ENCODE measurements around the gene ACKR3.

The ACKR3 gene

GRCh38 chr2:236529606-236530005 lies 40.0 kb upstream of the ACKR3 start:
- Histone ChIP-seq H3K36me3 (ENCODE audit: insufficient read depth, low read length) (no peaks in the 10 kb centered on the region), H3K4me3 (ENCODE audit: low read length, poor library complexity, severe bottlenecking) (no peak overlapping the region), H3F3A (ENCODE audit: low read depth) (no peaks in the 10 kb centered on the region), H3K79me2 (ENCODE audit: insufficient read depth, low read length) (no peaks in the 10 kb centered on the region), H3K4me1 (ENCODE audit: insufficient read depth, low read length, poor library complexity, severe bottlenecking) (peaks cover 8% of the 10 kb centered on the region), H3K27me3 (ENCODE audit: insufficient read depth, low read length, poor library complexity, severe bottlenecking) (no peaks in the 10 kb centered on the region), H3K9me2 (replicated peaks; ENCODE audit: low read depth, low read length) (no peaks in the 10 kb centered on the region), H2AFZ (ENCODE audit: low read length) (no peak overlapping the region), H3K4me2 (ENCODE audit: low read depth, low read length, poor library complexity, severe bottlenecking) (no peak overlapping the region), H4K20me1 (ENCODE audit: insufficient read depth, low read length, poor library complexity, severe bottlenecking) (no peaks in the 10 kb centered on the region), H3K9me3 (ENCODE audit: insufficient read depth, low read depth, low read length) (no peaks in the 10 kb centered on the region), H3K9ac (ENCODE audit: low read depth, low read length, poor library complexity, severe bottlenecking) (no peak overlapping the region)
- TF ChIP-seq, protein P1, sequence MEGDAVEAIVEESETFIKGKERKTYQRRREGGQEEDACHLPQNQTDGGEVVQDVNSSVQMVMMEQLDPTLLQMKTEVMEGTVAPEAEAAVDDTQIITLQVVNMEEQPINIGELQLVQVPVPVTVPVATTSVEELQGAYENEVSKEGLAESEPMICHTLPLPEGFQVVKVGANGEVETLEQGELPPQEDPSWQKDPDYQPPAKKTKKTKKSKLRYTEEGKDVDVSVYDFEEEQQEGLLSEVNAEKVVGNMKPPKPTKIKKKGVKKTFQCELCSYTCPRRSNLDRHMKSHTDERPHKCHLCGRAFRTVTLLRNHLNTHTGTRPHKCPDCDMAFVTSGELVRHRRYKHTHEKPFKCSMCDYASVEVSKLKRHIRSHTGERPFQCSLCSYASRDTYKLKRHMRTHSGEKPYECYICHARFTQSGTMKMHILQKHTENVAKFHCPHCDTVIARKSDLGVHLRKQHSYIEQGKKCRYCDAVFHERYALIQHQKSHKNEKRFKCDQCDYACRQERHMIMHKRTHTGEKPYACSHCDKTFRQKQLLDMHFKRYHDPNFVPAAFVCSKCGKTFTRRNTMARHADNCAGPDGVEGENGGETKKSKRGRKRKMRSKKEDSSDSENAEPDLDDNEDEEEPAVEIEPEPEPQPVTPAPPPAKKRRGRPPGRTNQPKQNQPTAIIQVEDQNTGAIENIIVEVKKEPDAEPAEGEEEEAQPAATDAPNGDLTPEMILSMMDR (conservative IDR thresholded peaks at IDR 0.05; ENCODE audit: low read length): no peak
- no peak for TF ChIP-seq EZH2phosphoT487 (IDR thresholded peaks at IDR 0.05; ENCODE audit: borderline replicate concordance)

DNA sequence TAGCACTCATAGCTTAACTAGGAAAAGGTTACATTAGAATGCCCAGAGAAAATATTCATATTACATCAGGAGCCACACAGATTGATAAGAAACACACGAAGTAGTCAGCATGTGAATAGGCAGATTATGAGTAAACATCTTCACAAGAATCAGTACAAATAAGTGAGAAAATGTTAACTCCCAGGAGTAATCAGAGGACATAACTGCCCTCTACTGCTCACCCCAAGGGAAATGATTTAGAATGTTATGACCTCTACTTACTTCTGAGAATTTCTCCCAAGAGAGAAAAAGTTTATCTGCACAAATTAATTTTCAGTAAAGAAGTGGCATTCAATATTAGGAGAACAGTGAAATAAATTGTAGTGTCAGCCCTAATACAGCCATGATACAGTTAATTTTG lies 39.1 kb upstream of the ACKR3 start:
- no peak overlapping the region for H2AFZ ChIP-seq (ENCODE audit: low read length)
- no peak overlapping the region for H3K4me2 ChIP-seq (ENCODE audit: low read depth, low read length, poor library complexity, severe bottlenecking)
- no peak for TF ChIP-seq EZH2phosphoT487 (IDR thresholded peaks at IDR 0.05; ENCODE audit: borderline replicate concordance)
- TF ChIP-seq, protein P1 (conservative IDR thresholded peaks at IDR 0.05; ENCODE audit: low read length): no peak
- H3K79me2 ChIP-seq (ENCODE audit: insufficient read depth, low read length): no peaks in the 10 kb centered on the region
- H3K27me3 ChIP-seq (ENCODE audit: insufficient read depth, low read length, poor library complexity, severe bottlenecking): no peaks in the 10 kb centered on the region
- H3K36me3 ChIP-seq (ENCODE audit: insufficient read depth, low read length): no peaks in the 10 kb centered on the region
- H4K20me1 ChIP-seq (ENCODE audit: insufficient read depth, low read length, poor library complexity, severe bottlenecking): no peaks in the 10 kb centered on the region
- no peaks in the 10 kb centered on the region for H3K9me3 ChIP-seq (ENCODE audit: insufficient read depth, low read depth, low read length)
- H3K9ac ChIP-seq (ENCODE audit: low read depth, low read length, poor library complexity, severe bottlenecking): no peak overlapping the region
- H3K9me2 ChIP-seq (replicated peaks; ENCODE audit: low read depth, low read length): no peaks in the 10 kb centered on the region
- no peaks in the 10 kb centered on the region for H3F3A ChIP-seq (ENCODE audit: low read depth)
- H3K4me1 ChIP-seq (ENCODE audit: insufficient read depth, low read length, poor library complexity, severe bottlenecking): peaks cover 8% of the 10 kb centered on the region
- H3K4me3 ChIP-seq (ENCODE audit: low read length, poor library complexity, severe bottlenecking): no peak overlapping the region

GRCh38 chr2:236531195-236531594 lies 38.4 kb upstream of the ACKR3 start:
- Histone ChIP-seq H3K27me3 (ENCODE audit: insufficient read depth, low read length, poor library complexity, severe bottlenecking) (no peaks in the 10 kb centered on the region), H3F3A (ENCODE audit: low read depth) (no peaks in the 10 kb centered on the region), H3K9me3 (ENCODE audit: insufficient read depth, low read depth, low read length) (no peaks in the 10 kb centered on the region), H2AFZ (ENCODE audit: low read length) (no peak overlapping the region), H4K20me1 (ENCODE audit: insufficient read depth, low read length, poor library complexity, severe bottlenecking) (no peaks in the 10 kb centered on the region), H3K79me2 (ENCODE audit: insufficient read depth, low read length) (no peaks in the 10 kb centered on the region), H3K9ac (ENCODE audit: low read depth, low read length, poor library complexity, severe bottlenecking) (no peak overlapping the region), H3K4me2 (ENCODE audit: low read depth, low read length, poor library complexity, severe bottlenecking) (no peak overlapping the region), H3K36me3 (ENCODE audit: insufficient read depth, low read length) (no peaks in the 10 kb centered on the region), H3K4me3 (ENCODE audit: low read length, poor library complexity, severe bottlenecking) (no peak overlapping the region), H3K4me1 (ENCODE audit: insufficient read depth, low read length, poor library complexity, severe bottlenecking) (peaks cover 14% of the 10 kb centered on the region), H3K9me2 (replicated peaks; ENCODE audit: low read depth, low read length) (no peaks in the 10 kb centered on the region)
- no peak for TF ChIP-seq EZH2phosphoT487 (IDR thresholded peaks at IDR 0.05; ENCODE audit: borderline replicate concordance)
- TF ChIP-seq, protein P1 (conservative IDR thresholded peaks at IDR 0.05; ENCODE audit: low read length): no peak
